HEK293T (cell line): ENCODE results near the gene RCL1.

ENCODE experiments used
- CTCF ChIA-PET: fragments of 350-600 bp; formaldehyde crosslinking; extraction: SDS; loops from one replicate; lab custom pipeline; 2021; ENCODE audit warnings: antibody characterized with exemption, inconsistent platforms; lab: Yijun Ruan, JAX
- POLR2A ChIA-PET: fragments of 350-600 bp; formaldehyde crosslinking; extraction: SDS; loops from one replicate; lab custom pipeline; 2020; ENCODE audit warnings: antibody characterized with exemption, inconsistent platforms; lab: Yijun Ruan, JAX
- DNase-seq: peaks from one replicate; pipeline ENCODE4 v3.0.0; 2012; ENCODE audit warnings: mixed read lengths; ENCODE audit errors: extremely low spot score
- ARNT ChIP-seq: fragments of 450-650 bp; IDR thresholded peaks from 2 replicates; pipeline ENCODE4 v1.6.1; 2017; ENCODE audit warnings: mild to moderate bottlenecking
- BHLHE40 ChIP-seq: fragments of 450-650 bp; IDR thresholded peaks from 2 replicates; pipeline ENCODE4 v1.6.1; 2016; ENCODE audit warnings: mild to moderate bottlenecking, moderate library complexity, borderline replicate concordance
- CTBP1 ChIP-seq: fragments of 450-650 bp; IDR thresholded peaks from 2 replicates; pipeline ENCODE4 v1.6.1; 2016; ENCODE audit warnings: borderline replicate concordance
- ELF4 ChIP-seq: fragments of 450-650 bp; IDR thresholded peaks from 2 replicates; pipeline ENCODE4 v1.6.1; 2017; ENCODE audit warnings: antibody characterized with exemption
- FOXA1 ChIP-seq: fragments of 450-650 bp; IDR thresholded peaks from 2 replicates; pipeline ENCODE4 v1.6.1; 2016; ENCODE audit warnings: mild to moderate bottlenecking
- FOXK2 ChIP-seq: fragments of 450-650 bp; IDR thresholded peaks from 2 replicates; pipeline ENCODE4 v1.6.1; 2016; ENCODE audit warnings: mild to moderate bottlenecking
- FOXM1 ChIP-seq: fragments of 450-650 bp; IDR thresholded peaks from 2 replicates; pipeline ENCODE4 v1.6.1; 2017; ENCODE audit warnings: mild to moderate bottlenecking, borderline replicate concordance
- HDGF ChIP-seq: fragments of 450-650 bp; IDR thresholded peaks from 2 replicates; pipeline ENCODE4 v1.6.1; 2017; ENCODE audit warnings: antibody characterized with exemption, borderline replicate concordance
- L3MBTL2 ChIP-seq: fragments of 450-650 bp; conservative IDR thresholded peaks from 2 replicates; pipeline ENCODE4 v1.6.1; 2016; ENCODE audit warnings: mild to moderate bottlenecking
- LEF1 ChIP-seq: fragments of 450-650 bp; IDR thresholded peaks from 2 replicates; pipeline ENCODE4 v1.6.1; 2017; ENCODE audit warnings: mild to moderate bottlenecking, borderline replicate concordance
- NFRKB ChIP-seq: fragments of 450-650 bp; IDR thresholded peaks from 2 replicates; pipeline ENCODE4 v1.6.1; 2016; ENCODE audit warnings: mild to moderate bottlenecking, moderate library complexity
- PKNOX1 ChIP-seq: fragments of 450-650 bp; IDR thresholded peaks from 2 replicates; pipeline ENCODE4 v1.6.1; 2016
- SP1 ChIP-seq: fragments of 450-650 bp; IDR thresholded peaks from 2 replicates; pipeline ENCODE4 v1.6.1; 2017
- SUZ12 ChIP-seq: fragments of 450-650 bp; IDR thresholded peaks from 2 replicates; pipeline ENCODE4 v1.6.1; 2016; ENCODE audit warnings: mild to moderate bottlenecking
- TARDBP ChIP-seq: fragments of 450-650 bp; IDR thresholded peaks from 2 replicates; pipeline ENCODE4 v1.6.1; 2016
- ZNF384 ChIP-seq: fragments of 450-650 bp; IDR thresholded peaks from 2 replicates; pipeline ENCODE4 v1.6.1; 2016

RCL1 gene

GRCh38 chr9:4796530-4796929 lies 3.8 kb downstream of the RCL1 start:
- CTCF ChIA-PET: interaction anchor here (0.6 kb wide), 1 partner anchor 190 kb away, joined by 3 read pairs; no protein-coding TSS in a partner anchor
- POLR2A ChIA-PET: no interaction called here
- TF ChIP-seq ZNF384 (no peak), BHLHE40 (no peak), NFRKB (no peak), FOXM1 (no peak), SUZ12 (no peak), FOXA1 (no peak), FOXK2 (no peak), TARDBP (no peak), HDGF (no peak), SP1 (no peak), PKNOX1 (no peak), CTBP1 (no peak)
- no peak for DNase-seq

GRCh38 chr9:4796988-4797853 lies 4.5 kb downstream of the RCL1 start:
- peak; percentile 23 for DNase-seq
- POLR2A ChIA-PET: no interaction called here
- TF ChIP-seq FOXA1 (no peak), LEF1 (no peak), ELF4 (no peak), BHLHE40 (no peak), TARDBP (no peak), CTBP1 (no peak), FOXK2 (no peak), SUZ12 (no peak), NFRKB (no peak), SP1 (no peak), HDGF (no peak), ARNT (no peak)
- CTCF ChIA-PET: interaction anchor here (0.8 kb wide), 1 partner anchor 25 kb away, joined by 3 read pairs; no protein-coding TSS in a partner anchor

GRCh38 chr9:4797854-4798150 lies 5.1 kb downstream of the RCL1 start:
- no peak for DNase-seq
- POLR2A ChIA-PET: no interaction called here
- TF ChIP-seq TARDBP (no peak), BHLHE40 (no peak), NFRKB (no peak), CTBP1 (no peak), FOXK2 (no peak), ELF4 (no peak), L3MBTL2 (no peak), FOXM1 (no peak), PKNOX1 (no peak), LEF1 (no peak), ARNT (no peak), FOXA1 (no peak)
- CTCF ChIA-PET: interaction anchor here (0.8 kb wide), 1 partner anchor 25 kb away, joined by 3 read pairs; no protein-coding TSS in a partner anchor

GRCh38 chr9:4798281-4799032 lies 5.7 kb downstream of the RCL1 start:
- no peak for DNase-seq
- ChIA-PET CTCF (interaction anchor here (0.5 kb wide), 1 partner anchor 39 kb away, joined by 4 read pairs; no protein-coding TSS in a partner anchor), POLR2A (no interaction called here)
- TF ChIP-seq SUZ12 (no peak), BHLHE40 (no peak), ZNF384 (no peak), L3MBTL2 (no peak), FOXK2 (no peak), TARDBP (no peak), ARNT (no peak), FOXA1 (no peak), FOXM1 (no peak), SP1 (no peak)

GRCh38 chr9:4799033-4799430 lies 6.3 kb downstream of the RCL1 start:
- TF ChIP-seq PKNOX1: no peak
- no peak for TF ChIP-seq TARDBP
- no peak for TF ChIP-seq FOXA1
- no peak for TF ChIP-seq FOXM1
- TF ChIP-seq ELF4: no peak
- no peak for TF ChIP-seq HDGF
- TF ChIP-seq SP1: no peak
- TF ChIP-seq L3MBTL2: no peak
- TF ChIP-seq LEF1: no peak
- no peak for TF ChIP-seq ARNT
- no peak for TF ChIP-seq ZNF384
- TF ChIP-seq SUZ12: no peak

GRCh38 chr9:4799775-4800174 lies 7.0 kb downstream of the RCL1 start:
- no peak for DNase-seq
- POLR2A ChIA-PET: no interaction called here
- TF ChIP-seq TARDBP (no peak), PKNOX1 (no peak), HDGF (no peak), FOXK2 (no peak), ARNT (no peak), BHLHE40 (no peak), FOXA1 (no peak), LEF1 (no peak)
- CTCF ChIA-PET: no interaction called here

More at GRCh38 chr9:4799033-4799430, 6.3 kb downstream of the RCL1 start:
- POLR2A ChIA-PET: no interaction called here
- CTCF ChIA-PET: no interaction called here
- no peak for DNase-seq
